Effector memory CD8-positive, alpha-beta T cell (primary cell): ENCODE data around the gene C10orf105.

ENCODE experiments used
- ATAC-seq: fragments of 150-1000 bp; cut with Tn5 transposase; replicated peaks from 2 replicates; pipeline ENCODE4 v1.10.0; 2021; ENCODE audit warnings: mild to moderate bottlenecking, moderate library complexity
- DNase-seq, 3 experiments: peaks; one replicate each; pipeline ENCODE4 v3.0.0; 2021
- H3K27ac Mint-ChIP-seq, 2 donors: one replicate each; pipeline ENCODE4 v1.8.0; 2022; ENCODE audit warnings: mild to moderate bottlenecking in 2 of 2, mixed read lengths in 2 of 2, moderate library complexity in 2 of 2
- H3K27me3 Mint-ChIP-seq, 2 donors: one replicate each; pipeline ENCODE4 v1.8.0; 2022; ENCODE audit warnings: mixed read lengths in 2 of 2
- H3K36me3 Mint-ChIP-seq: one replicate; pipeline ENCODE4 v1.8.0; 2022; ENCODE audit warnings: mild to moderate bottlenecking, moderate library complexity, mixed read lengths; ENCODE audit not compliant: insufficient read depth
- H3K4me1 Mint-ChIP-seq, 2 donors: one replicate each; pipeline ENCODE4 v1.8.0; 2022; ENCODE audit warnings: low read depth in 2 of 2, mixed read lengths in 2 of 2
- H3K4me3 Mint-ChIP-seq, 2 donors: one replicate each; pipeline ENCODE4 v1.8.0; 2022; ENCODE audit warnings: mild to moderate bottlenecking in 2 of 2, mixed read lengths in 2 of 2, moderate library complexity in 2 of 2
- H3K9me3 Mint-ChIP-seq, 2 donors: one replicate each; pipeline ENCODE4 v1.8.0; 2022; ENCODE audit warnings: mixed read lengths in 2 of 2

The C10orf105 gene

GRCh38 chr10:71725998-71726579 lies 6.5 kb upstream of the C10orf105 start:
- H3K4me3 Mint-ChIP-seq: peak overlapping the region; percentile 66 to 77
- ATAC-seq (no peak), DNase-seq (no peak)
- peaks cover 8% of the 10 kb centered on the region for H3K36me3 Mint-ChIP-seq
- peaks cover 36 to 71% of the 10 kb centered on the region in 2 donors for H3K4me1 Mint-ChIP-seq
- no peaks in the 10 kb centered on the region for H3K9me3 Mint-ChIP-seq
- no peaks in the 10 kb centered on the region for H3K27me3 Mint-ChIP-seq
- H3K27ac Mint-ChIP-seq: peak overlapping the region; percentile 97 to 98

GRCh38 chr10:71725249-71725648 lies 5.7 kb upstream of the C10orf105 start:
- peaks cover 8% of the 10 kb centered on the region for H3K36me3 Mint-ChIP-seq
- H3K4me3 Mint-ChIP-seq: no peak overlapping the region
- H3K27ac Mint-ChIP-seq: peak overlapping the region; percentile 97 to 98
- H3K9me3 Mint-ChIP-seq: no peaks in the 10 kb centered on the region
- no peaks in the 10 kb centered on the region for H3K27me3 Mint-ChIP-seq
- DNase-seq (no peak), ATAC-seq (no peak)
- H3K4me1 Mint-ChIP-seq: peaks cover 36 to 65% of the 10 kb centered on the region in 2 donors

- Mint-ChIP-seq H3K36me3 (peaks cover 8% of the 10 kb centered on the region), H3K4me1 (peaks cover 36 to 65% of the 10 kb centered on the region in 2 donors), H3K4me3 (no peak overlapping the region), H3K27ac (peak overlapping the region; percentile 97 to 98), H3K9me3 (no peaks in the 10 kb centered on the region), H3K27me3 (no peaks in the 10 kb centered on the region)
- no peak for DNase-seq
- ATAC-seq: no peak
Observed at GRCh38 chr10:71724539-71724938, 5.0 kb upstream of the C10orf105 start.

GRCh38 chr10:71723311-71723710 lies 3.7 kb upstream of the C10orf105 start:
- peaks cover 8% of the 10 kb centered on the region for H3K36me3 Mint-ChIP-seq
- H3K4me1 Mint-ChIP-seq: peaks cover 31 to 56% of the 10 kb centered on the region in 2 donors
- no peak for DNase-seq
- H3K4me3 Mint-ChIP-seq: no peak overlapping the region
- H3K27me3 Mint-ChIP-seq: no peaks in the 10 kb centered on the region
- no peak for ATAC-seq
- no peaks in the 10 kb centered on the region for H3K9me3 Mint-ChIP-seq
- peak overlapping the region in 1 of 2 donors; percentile 98 for H3K27ac Mint-ChIP-seq

GRCh38 chr10:71722849-71723248 lies 3.3 kb upstream of the C10orf105 start:
- Mint-ChIP-seq H3K4me1 (peaks cover 29 to 53% of the 10 kb centered on the region in 2 donors), H3K4me3 (no peak overlapping the region), H3K27me3 (no peaks in the 10 kb centered on the region), H3K27ac (peak overlapping the region; percentile 50 to 98), H3K36me3 (peaks cover 8% of the 10 kb centered on the region), H3K9me3 (no peaks in the 10 kb centered on the region)
- DNase-seq: no peak
- ATAC-seq: no peak

- H3K4me1 Mint-ChIP-seq: peaks cover 14 to 44% of the 10 kb centered on the region in 2 donors
- peak overlapping the region; percentile 44 to 50 for H3K27ac Mint-ChIP-seq
- no peak overlapping the region for H3K4me3 Mint-ChIP-seq
Observed at GRCh38 chr10:71721313-71721712, 1.7 kb upstream of the C10orf105 start.

GRCh38 chr10:71720288-71720687 lies 710 bp upstream of the C10orf105 start:
- H3K27ac Mint-ChIP-seq: peak overlapping the region in 1 of 2 donors; percentile 54

More at GRCh38 chr10:71721313-71721712, 1.7 kb upstream of the C10orf105 start:
- no peak for ATAC-seq
- H3K36me3 Mint-ChIP-seq: no peaks in the 10 kb centered on the region
- H3K27me3 Mint-ChIP-seq: no peaks in the 10 kb centered on the region
- DNase-seq: no peak
- H3K9me3 Mint-ChIP-seq: no peaks in the 10 kb centered on the region

GRCh38 chr10:71719042-71719441 lies 536 bp downstream of the C10orf105 start:
- Mint-ChIP-seq H3K4me1 (peaks cover 19 to 47% of the 10 kb centered on the region in 2 donors), H3K4me3 (no peak overlapping the region), H3K27ac (peak overlapping the region in 1 of 2 donors; percentile 39), H3K36me3 (no peaks in the 10 kb centered on the region), H3K27me3 (no peaks in the 10 kb centered on the region), H3K9me3 (no peaks in the 10 kb centered on the region)
- DNase-seq (no peak), ATAC-seq (no peak)

More at GRCh38 chr10:71720288-71720687, 710 bp upstream of the C10orf105 start:
- DNase-seq (no peak), ATAC-seq (no peak)
- H3K36me3 Mint-ChIP-seq: no peaks in the 10 kb centered on the region
- H3K4me3 Mint-ChIP-seq: no peak overlapping the region
- H3K9me3 Mint-ChIP-seq: no peaks in the 10 kb centered on the region
- no peaks in the 10 kb centered on the region for H3K27me3 Mint-ChIP-seq
- H3K4me1 Mint-ChIP-seq: peaks cover 10 to 40% of the 10 kb centered on the region in 2 donors

- no peaks in the 10 kb centered on the region for H3K9me3 Mint-ChIP-seq
- peaks cover 27 to 48% of the 10 kb centered on the region in 2 donors for H3K4me1 Mint-ChIP-seq
- ATAC-seq (no peak), DNase-seq (no peak)
- H3K36me3 Mint-ChIP-seq: no peaks in the 10 kb centered on the region
- no peak overlapping the region for H3K4me3 Mint-ChIP-seq
- H3K27ac Mint-ChIP-seq: no peak overlapping the region
- H3K27me3 Mint-ChIP-seq: no peaks in the 10 kb centered on the region
Observed at GRCh38 chr10:71718165-71718698, 1.3 kb downstream of the C10orf105 start.

GRCh38 chr10:71717551-71717951 lies 2.0 kb downstream of the C10orf105 start:
- DNase-seq: no peak
- Mint-ChIP-seq H3K27me3 (no peaks in the 10 kb centered on the region), H3K36me3 (no peaks in the 10 kb centered on the region), H3K4me1 (peaks cover 30 to 48% of the 10 kb centered on the region in 2 donors), H3K9me3 (no peaks in the 10 kb centered on the region), H3K27ac (peak overlapping the region in 1 of 2 donors; percentile 74), H3K4me3 (peak overlapping the region in 1 of 2 donors; percentile 37)
- ATAC-seq: no peak

GRCh38 chr10:71717056-71717455 lies 2.5 kb downstream of the C10orf105 start:
- peak overlapping the region in 1 of 2 donors; percentile 37 for H3K4me3 Mint-ChIP-seq
- no peaks in the 10 kb centered on the region for H3K27me3 Mint-ChIP-seq
- no peak for ATAC-seq
- H3K36me3 Mint-ChIP-seq: no peaks in the 10 kb centered on the region
- no peak for DNase-seq
- H3K4me1 Mint-ChIP-seq: peaks cover 32 to 50% of the 10 kb centered on the region in 2 donors
- peak overlapping the region in 1 of 2 donors; percentile 74 for H3K27ac Mint-ChIP-seq
- H3K9me3 Mint-ChIP-seq: no peaks in the 10 kb centered on the region

- no peaks in the 10 kb centered on the region for H3K9me3 Mint-ChIP-seq
- peak overlapping the region in 1 of 2 donors; percentile 88 for H3K4me3 Mint-ChIP-seq
- H3K27ac Mint-ChIP-seq: peak overlapping the region in 1 of 2 donors; percentile 99
- peaks cover 35 to 45% of the 10 kb centered on the region in 2 donors for H3K4me1 Mint-ChIP-seq
- no peaks in the 10 kb centered on the region for H3K27me3 Mint-ChIP-seq
- no peak for ATAC-seq
- no peak for DNase-seq
- H3K36me3 Mint-ChIP-seq: no peaks in the 10 kb centered on the region
Observed at GRCh38 chr10:71716426-71716825, 3.2 kb downstream of the C10orf105 start.

GRCh38 chr10:71715860-71716259 lies 3.7 kb downstream of the C10orf105 start:
- ATAC-seq: no peak
- peaks cover 35 to 45% of the 10 kb centered on the region in 2 donors for H3K4me1 Mint-ChIP-seq
- H3K9me3 Mint-ChIP-seq: no peaks in the 10 kb centered on the region
- DNase-seq: no peak
- H3K4me3 Mint-ChIP-seq: peak overlapping the region in 1 of 2 donors; percentile 88
- no peaks in the 10 kb centered on the region for H3K36me3 Mint-ChIP-seq
- H3K27ac Mint-ChIP-seq: peak overlapping the region; percentile 99
- no peaks in the 10 kb centered on the region for H3K27me3 Mint-ChIP-seq

GRCh38 chr10:71715026-71715425 lies 4.6 kb downstream of the C10orf105 start:
- no peaks in the 10 kb centered on the region for H3K27me3 Mint-ChIP-seq
- ATAC-seq (no peak), DNase-seq (no peak)
- H3K4me1 Mint-ChIP-seq: peaks cover 35 to 52% of the 10 kb centered on the region in 2 donors
- peak overlapping the region in 1 of 2 donors; percentile 88 for H3K4me3 Mint-ChIP-seq
- no peaks in the 10 kb centered on the region for H3K9me3 Mint-ChIP-seq
- peak overlapping the region; percentile 99 for H3K27ac Mint-ChIP-seq
- H3K36me3 Mint-ChIP-seq: peaks cover 5% of the 10 kb centered on the region
